ENCODE results near the gene VWDE. TPM values are rescaled to one million over a fixed set of nuclear protein-coding genes. Genes with fewer than 3 reads are reported as not detected.
A peak's percentile ranks its signal among the peaks of the same experiment; 100 is the strongest.

The VWDE gene
- total and polyA plus RNA-seq, 2 donors (not counting 1 experiment from before 2014, with no cell fraction given) = not detected

DNA sequence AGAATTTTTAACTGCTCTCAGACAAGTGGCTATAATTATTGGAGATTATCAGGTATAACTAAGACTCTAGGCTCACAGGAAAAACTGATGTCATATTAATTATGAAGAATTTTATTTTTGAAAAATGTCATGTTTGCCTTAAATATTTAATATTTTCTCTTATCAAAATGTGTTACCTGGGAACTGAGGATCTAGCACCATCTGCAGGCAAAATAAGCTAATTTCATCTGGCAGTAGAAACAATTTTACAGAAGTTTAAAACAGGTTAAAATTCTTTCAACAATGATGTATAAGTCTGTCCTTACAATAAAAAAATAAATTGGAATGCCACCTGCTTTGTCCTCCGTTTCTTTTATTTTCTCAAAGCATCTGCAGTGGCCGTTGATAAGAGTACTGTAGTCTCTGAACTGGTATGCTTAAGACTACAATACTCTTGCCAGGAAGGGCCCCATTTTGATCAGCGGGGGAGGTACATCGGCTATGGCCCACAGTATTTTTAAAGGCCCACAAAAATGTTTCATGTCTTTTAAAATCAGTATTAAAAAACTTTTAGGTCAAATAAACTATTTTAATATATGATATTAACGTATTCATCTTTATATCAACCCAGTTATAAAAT is 81.3 kb downstream of the VWDE start:
- WGBS (ENCODE audit: insufficient coverage) = no CpG with 5 or more reads among the region's 5 CpGs
- no peaks in the 10 kb centered on the region for H3K27me3 ChIP-seq (replicated peaks in 1 of 4; ENCODE audit: control extremely low read depth in 1 of 4, control insufficient read depth in 3 of 4, insufficient read depth in 4 of 4, low read length in 3 of 4)
- POLR2A ChIA-PET = no interaction called here
- CTCF ChIA-PET = interaction anchor here (0.5 to 4.2 kb wide), 22 partner anchors 9 to 1445 kb away, joined by 3 to 57 read pairs (median 3); partner anchors contain the start of gene TMEM106B
- no peaks in the 10 kb centered on the region for H3K9me3 ChIP-seq (ENCODE audit: control extremely low read depth in 1 of 3, control insufficient read depth in 2 of 3, insufficient read depth in 1 of 3, low read length in 2 of 3)
- H2AFZ ChIP-seq (ENCODE audit: insufficient read depth, low read depth, low read length, poor library complexity, severe bottlenecking) = no peak overlapping the region
- no peaks in the 10 kb centered on the region for H3K4me1 ChIP-seq (ENCODE audit: control insufficient read depth in 2 of 2, insufficient read depth in 2 of 2, low read length in 2 of 2)
- peaks cover 2% of the 10 kb centered on the region for H3K27me3 Mint-ChIP-seq
- H3K4me1 Mint-ChIP-seq = no peaks in the 10 kb centered on the region
- DNase-seq (peak; percentile 49), ATAC-seq (ENCODE audit: low read depth) (no peak)
- no peak overlapping the region for H3K27ac ChIP-seq (ENCODE audit: low read length in 2 of 2)
- H3K4me3 Mint-ChIP-seq = no peak overlapping the region
- no peak for TF ChIP-seq EZH2 (IDR thresholded peaks at IDR 0.05; ENCODE audit: borderline replicate concordance, insufficient read depth, low read depth, low read length, poor library complexity, severe bottlenecking)
- TF ChIP-seq, protein P1, sequence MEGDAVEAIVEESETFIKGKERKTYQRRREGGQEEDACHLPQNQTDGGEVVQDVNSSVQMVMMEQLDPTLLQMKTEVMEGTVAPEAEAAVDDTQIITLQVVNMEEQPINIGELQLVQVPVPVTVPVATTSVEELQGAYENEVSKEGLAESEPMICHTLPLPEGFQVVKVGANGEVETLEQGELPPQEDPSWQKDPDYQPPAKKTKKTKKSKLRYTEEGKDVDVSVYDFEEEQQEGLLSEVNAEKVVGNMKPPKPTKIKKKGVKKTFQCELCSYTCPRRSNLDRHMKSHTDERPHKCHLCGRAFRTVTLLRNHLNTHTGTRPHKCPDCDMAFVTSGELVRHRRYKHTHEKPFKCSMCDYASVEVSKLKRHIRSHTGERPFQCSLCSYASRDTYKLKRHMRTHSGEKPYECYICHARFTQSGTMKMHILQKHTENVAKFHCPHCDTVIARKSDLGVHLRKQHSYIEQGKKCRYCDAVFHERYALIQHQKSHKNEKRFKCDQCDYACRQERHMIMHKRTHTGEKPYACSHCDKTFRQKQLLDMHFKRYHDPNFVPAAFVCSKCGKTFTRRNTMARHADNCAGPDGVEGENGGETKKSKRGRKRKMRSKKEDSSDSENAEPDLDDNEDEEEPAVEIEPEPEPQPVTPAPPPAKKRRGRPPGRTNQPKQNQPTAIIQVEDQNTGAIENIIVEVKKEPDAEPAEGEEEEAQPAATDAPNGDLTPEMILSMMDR (IDR thresholded peaks at IDR 0.05) = peak; percentile 95
- H3K27ac Mint-ChIP-seq = no peak overlapping the region
- H4K20me1 ChIP-seq (ENCODE audit: control insufficient read depth, insufficient read depth, low read length, poor library complexity, severe bottlenecking) = no peaks in the 10 kb centered on the region
- no peaks in the 10 kb centered on the region for H3K36me3 ChIP-seq (replicated peaks in 1 of 2; ENCODE audit: control extremely low read depth in 1 of 2, control insufficient read depth in 1 of 2, extremely low read depth in 1 of 2, insufficient read depth in 2 of 2, low read length in 1 of 2)
- H3K4me3 ChIP-seq (ENCODE audit: control extremely low read depth in 1 of 5, extremely low read depth in 1 of 5, insufficient read depth in 1 of 5, low read depth in 2 of 5, low read length in 4 of 5) = no peak overlapping the region
- no peak overlapping the region for H3K4me2 ChIP-seq (replicated peaks; ENCODE audit: low read depth, low read length, poor library complexity, severe bottlenecking)
- no peaks in the 10 kb centered on the region for H3K9me3 Mint-ChIP-seq (ENCODE audit: insufficient read depth)
- H3K79me2 ChIP-seq (ENCODE audit: control insufficient read depth, insufficient read depth, low read length) = no peaks in the 10 kb centered on the region
- H3K9ac ChIP-seq (ENCODE audit: low read length) = no peak overlapping the region
- intact Hi-C loops (cut with micrococcal nuclease) = loop anchor here (1.0 to 5.0 kb wide), 3 partner anchors 112 to 895 kb away; partner anchors contain the start of gene TMEM106B

DNA sequence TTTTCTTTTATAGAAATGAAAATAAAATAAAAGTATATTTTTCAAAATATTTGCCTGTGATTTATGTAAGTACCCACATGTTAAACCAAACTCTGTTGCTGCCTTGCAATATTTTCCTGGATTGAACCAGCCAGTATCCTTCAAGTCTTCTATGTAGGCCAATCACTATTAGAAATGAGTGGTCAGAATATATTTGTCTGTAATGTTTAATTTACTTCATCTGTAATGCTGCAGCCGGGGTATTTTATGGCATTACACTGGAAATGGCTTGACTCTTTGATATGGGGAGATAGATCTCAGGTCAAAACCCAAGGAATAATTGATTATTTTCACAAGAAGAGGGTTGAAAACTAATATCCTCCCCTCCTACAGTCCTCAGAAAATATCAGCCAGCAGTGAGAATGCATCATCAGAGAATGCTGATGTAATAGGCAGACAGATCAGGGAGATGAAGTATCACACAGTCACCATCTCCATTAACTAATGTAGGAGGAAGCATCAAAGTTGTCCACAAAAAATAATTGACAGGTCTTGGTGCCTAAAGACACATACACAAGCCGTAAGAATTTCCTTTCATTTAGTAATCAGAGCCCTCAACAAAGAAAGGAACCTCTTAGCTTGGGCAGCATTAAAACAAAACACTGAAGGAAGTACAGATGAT is 82.5 kb downstream of the VWDE start:
- Mint-ChIP-seq H3K9me3 (ENCODE audit: insufficient read depth) (no peaks in the 10 kb centered on the region), H3K4me3 (no peak overlapping the region), H3K27me3 (peaks cover 2% of the 10 kb centered on the region), H3K27ac (no peak overlapping the region), H3K4me1 (no peaks in the 10 kb centered on the region)
- no peak for ATAC-seq (ENCODE audit: low read depth)
- POLR2A ChIA-PET = no interaction called here
- H3K27ac ChIP-seq (ENCODE audit: low read length in 2 of 2) = no peak overlapping the region
- no peak overlapping the region for H2AFZ ChIP-seq (ENCODE audit: insufficient read depth, low read depth, low read length, poor library complexity, severe bottlenecking)
- no peaks in the 10 kb centered on the region for H3K27me3 ChIP-seq (replicated peaks in 1 of 4; ENCODE audit: control extremely low read depth in 1 of 4, control insufficient read depth in 3 of 4, insufficient read depth in 4 of 4, low read length in 3 of 4)
- no peak overlapping the region for H3K9ac ChIP-seq (ENCODE audit: low read length)
- no peaks in the 10 kb centered on the region for H3K79me2 ChIP-seq (ENCODE audit: control insufficient read depth, insufficient read depth, low read length)
- no peaks in the 10 kb centered on the region for H3K36me3 ChIP-seq (replicated peaks in 1 of 2; ENCODE audit: control extremely low read depth in 1 of 2, control insufficient read depth in 1 of 2, extremely low read depth in 1 of 2, insufficient read depth in 2 of 2, low read length in 1 of 2)
- CTCF ChIA-PET = interaction anchor here (0.8 to 4.2 kb wide), 6 partner anchors 10 to 255 kb away, joined by 3 to 57 read pairs (median 6); partner anchors contain the start of gene TMEM106B
- no peaks in the 10 kb centered on the region for H4K20me1 ChIP-seq (ENCODE audit: control insufficient read depth, insufficient read depth, low read length, poor library complexity, severe bottlenecking)
- TF ChIP-seq, protein P1 (IDR thresholded peaks at IDR 0.05) = no peak
- no peak for TF ChIP-seq EZH2 (IDR thresholded peaks at IDR 0.05; ENCODE audit: borderline replicate concordance, insufficient read depth, low read depth, low read length, poor library complexity, severe bottlenecking)
- intact Hi-C loops (cut with micrococcal nuclease) = loop anchor here (2.0 to 5.0 kb wide), 2 partner anchors 171 to 486 kb away; no protein-coding TSS in a partner anchor
- no peak for DNase-seq
- no peak overlapping the region for H3K4me2 ChIP-seq (replicated peaks; ENCODE audit: low read depth, low read length, poor library complexity, severe bottlenecking)
- no peaks in the 10 kb centered on the region for H3K9me3 ChIP-seq (ENCODE audit: control extremely low read depth in 1 of 3, control insufficient read depth in 2 of 3, insufficient read depth in 1 of 3, low read length in 2 of 3)
- no peaks in the 10 kb centered on the region for H3K4me1 ChIP-seq (ENCODE audit: control insufficient read depth in 2 of 2, insufficient read depth in 2 of 2, low read length in 2 of 2)
- no peak overlapping the region for H3K4me3 ChIP-seq (ENCODE audit: control extremely low read depth in 1 of 5, extremely low read depth in 1 of 5, insufficient read depth in 1 of 5, low read depth in 2 of 5, low read length in 4 of 5)
- no CpG with 5 or more reads among the region's 2 CpGs for WGBS (ENCODE audit: insufficient coverage)

Measured in B cell (primary cell).